ENCODE results near the gene ATP11A.

- TF ChIP-seq GATA3 (IDR thresholded peaks at IDR 0.05; ENCODE audit: low read depth, low read length) (no peak), GATA2 (IDR thresholded peaks at IDR 0.05; ENCODE audit: low read depth, low read length) (no peak)
These were observed 138.4 kb downstream of the ATP11A start for GRCh38 chr13:112828082-112828699.
